PFSK-1 (cell line): ENCODE data around the gene LRRC14B.

Source experiments
- FOXP2 ChIP-seq: optimal IDR thresholded peaks from 2 replicates; pipeline ENCODE3; 2011; ENCODE audit warnings: borderline replicate concordance, control low read depth, inconsistent platforms; ENCODE audit not compliant: insufficient read depth; ENCODE audit errors: extremely low read length, extremely low read depth
- POLR2AphosphoS5 ChIP-seq: IDR thresholded peaks from 2 replicates; pipeline ENCODE4 v1.6.1; 2012; ENCODE audit warnings: low read depth, mild to moderate bottlenecking, control low read depth, low read length, moderate library complexity
- SIN3A ChIP-seq: IDR thresholded peaks from 2 replicates; pipeline ENCODE4 v1.6.1; 2012; ENCODE audit warnings: mild to moderate bottlenecking, low read length, moderate library complexity, borderline replicate concordance; ENCODE audit not compliant: insufficient read depth
- TAF1 ChIP-seq: IDR thresholded peaks from 2 replicates; pipeline ENCODE4 v1.6.1; 2012; ENCODE audit warnings: low read length, control low read depth, borderline replicate concordance; ENCODE audit not compliant: insufficient read depth
- TF ChIP-seq, protein P1 (sequence below), 2 experiments: IDR thresholded peaks; 2 replicates each; pipeline versions ENCODE4 v1.6.1 to v1.8.0; 2011 to 2012; ENCODE audit warnings: low read depth in 2 of 2, low read length in 2 of 2, control low read depth in 1 of 2, inconsistent platforms in 1 of 2, mild to moderate bottlenecking in 1 of 2, moderate library complexity in 1 of 2; ENCODE audit not compliant: insufficient read depth in 1 of 2

DNA sequence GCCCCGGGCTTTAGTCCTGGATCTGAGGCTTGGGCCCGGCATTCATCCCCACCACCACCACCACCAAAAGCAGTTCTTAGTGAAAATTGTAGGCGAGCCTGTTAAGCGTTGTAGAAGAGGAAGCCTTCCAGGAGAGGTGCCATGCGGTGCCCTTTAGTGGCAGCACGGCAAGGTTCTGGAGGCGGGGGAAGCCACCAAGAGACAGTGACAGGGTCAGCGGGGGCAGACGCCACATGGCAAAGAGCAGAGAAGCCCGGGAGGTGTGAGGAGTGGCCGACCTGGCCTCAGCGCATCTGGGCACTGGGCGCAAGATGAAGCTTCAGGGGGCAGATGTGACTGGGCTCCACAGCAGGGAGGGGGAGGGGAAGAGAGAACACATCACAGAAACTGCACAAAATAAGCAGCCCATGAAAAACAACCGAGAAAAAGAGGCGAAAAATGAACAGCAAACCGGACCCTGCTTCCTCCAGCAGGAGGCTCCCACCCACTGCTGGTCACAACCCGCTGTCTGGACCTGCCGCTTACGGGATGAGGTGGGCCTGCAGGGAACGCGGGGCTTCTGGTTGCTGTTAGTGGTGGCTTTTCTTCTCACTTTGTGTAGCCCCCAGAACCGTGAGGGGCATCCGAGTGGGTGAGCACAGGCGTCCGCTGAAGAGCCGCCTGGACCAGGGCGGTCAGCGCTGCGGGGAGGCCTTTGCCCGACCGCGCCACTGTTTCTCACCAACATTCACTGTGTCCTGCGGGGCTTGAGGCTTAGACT lies 4.3 kb downstream of the LRRC14B start:
- no peak for TF ChIP-seq POLR2AphosphoS5
- no peak for TF ChIP-seq TAF1
- TF ChIP-seq, protein P1, sequence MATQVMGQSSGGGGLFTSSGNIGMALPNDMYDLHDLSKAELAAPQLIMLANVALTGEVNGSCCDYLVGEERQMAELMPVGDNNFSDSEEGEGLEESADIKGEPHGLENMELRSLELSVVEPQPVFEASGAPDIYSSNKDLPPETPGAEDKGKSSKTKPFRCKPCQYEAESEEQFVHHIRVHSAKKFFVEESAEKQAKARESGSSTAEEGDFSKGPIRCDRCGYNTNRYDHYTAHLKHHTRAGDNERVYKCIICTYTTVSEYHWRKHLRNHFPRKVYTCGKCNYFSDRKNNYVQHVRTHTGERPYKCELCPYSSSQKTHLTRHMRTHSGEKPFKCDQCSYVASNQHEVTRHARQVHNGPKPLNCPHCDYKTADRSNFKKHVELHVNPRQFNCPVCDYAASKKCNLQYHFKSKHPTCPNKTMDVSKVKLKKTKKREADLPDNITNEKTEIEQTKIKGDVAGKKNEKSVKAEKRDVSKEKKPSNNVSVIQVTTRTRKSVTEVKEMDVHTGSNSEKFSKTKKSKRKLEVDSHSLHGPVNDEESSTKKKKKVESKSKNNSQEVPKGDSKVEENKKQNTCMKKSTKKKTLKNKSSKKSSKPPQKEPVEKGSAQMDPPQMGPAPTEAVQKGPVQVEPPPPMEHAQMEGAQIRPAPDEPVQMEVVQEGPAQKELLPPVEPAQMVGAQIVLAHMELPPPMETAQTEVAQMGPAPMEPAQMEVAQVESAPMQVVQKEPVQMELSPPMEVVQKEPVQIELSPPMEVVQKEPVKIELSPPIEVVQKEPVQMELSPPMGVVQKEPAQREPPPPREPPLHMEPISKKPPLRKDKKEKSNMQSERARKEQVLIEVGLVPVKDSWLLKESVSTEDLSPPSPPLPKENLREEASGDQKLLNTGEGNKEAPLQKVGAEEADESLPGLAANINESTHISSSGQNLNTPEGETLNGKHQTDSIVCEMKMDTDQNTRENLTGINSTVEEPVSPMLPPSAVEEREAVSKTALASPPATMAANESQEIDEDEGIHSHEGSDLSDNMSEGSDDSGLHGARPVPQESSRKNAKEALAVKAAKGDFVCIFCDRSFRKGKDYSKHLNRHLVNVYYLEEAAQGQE (IDR thresholded peaks at IDR 0.05; ENCODE audit: insufficient read depth in 1 of 2, low read depth in 2 of 2, low read length in 2 of 2): no peak
- no peak for TF ChIP-seq SIN3A
- TF ChIP-seq FOXP2: no peak
